Measurements from ENCODE around the gene HOXD4.
A peak's percentile ranks its signal among the peaks of the same experiment; 100 is the strongest.

HOXD4 gene

GRCh38 chr2:176126929-176127773 is 24.2 kb upstream of the HOXD4 start:
- DNase-seq (ENCODE audit: low spot score) = peak; percentile 66

- DNase-seq (ENCODE audit: low spot score) = no peak
Observed at GRCh38 chr2:176127774-176128072, 23.6 kb upstream of the HOXD4 start.

- DNase-seq (ENCODE audit: low spot score) = peak; percentile 54
Observed at GRCh38 chr2:176128172-176128981, 23.0 kb upstream of the HOXD4 start.

- DNase-seq (ENCODE audit: low spot score) = peak; percentile 87
Observed at GRCh38 chr2:176128982-176129796, 22.2 kb upstream of the HOXD4 start, which contains the start of gene HOXD8. Gene HOXD8 (plus strand): TSS chr2:176129705. CDS start chr2:176130367, 662 bp downstream.

- DNase-seq (ENCODE audit: low spot score) = no peak
Observed at GRCh38 chr2:176129813-176130146, 21.6 kb upstream of the HOXD4 start.

GRCh38 chr2:176130147-176130956 is 21.0 kb upstream of the HOXD4 start:
- DNase-seq (ENCODE audit: low spot score) = peak; percentile 67

GRCh38 chr2:176130957-176131847 is 20.1 kb upstream of the HOXD4 start:
- DNase-seq (ENCODE audit: low spot score) = peak; percentile 19

- DNase-seq (ENCODE audit: low spot score) = no peak
Observed at GRCh38 chr2:176131848-176132158, 19.5 kb upstream of the HOXD4 start.

DNA sequence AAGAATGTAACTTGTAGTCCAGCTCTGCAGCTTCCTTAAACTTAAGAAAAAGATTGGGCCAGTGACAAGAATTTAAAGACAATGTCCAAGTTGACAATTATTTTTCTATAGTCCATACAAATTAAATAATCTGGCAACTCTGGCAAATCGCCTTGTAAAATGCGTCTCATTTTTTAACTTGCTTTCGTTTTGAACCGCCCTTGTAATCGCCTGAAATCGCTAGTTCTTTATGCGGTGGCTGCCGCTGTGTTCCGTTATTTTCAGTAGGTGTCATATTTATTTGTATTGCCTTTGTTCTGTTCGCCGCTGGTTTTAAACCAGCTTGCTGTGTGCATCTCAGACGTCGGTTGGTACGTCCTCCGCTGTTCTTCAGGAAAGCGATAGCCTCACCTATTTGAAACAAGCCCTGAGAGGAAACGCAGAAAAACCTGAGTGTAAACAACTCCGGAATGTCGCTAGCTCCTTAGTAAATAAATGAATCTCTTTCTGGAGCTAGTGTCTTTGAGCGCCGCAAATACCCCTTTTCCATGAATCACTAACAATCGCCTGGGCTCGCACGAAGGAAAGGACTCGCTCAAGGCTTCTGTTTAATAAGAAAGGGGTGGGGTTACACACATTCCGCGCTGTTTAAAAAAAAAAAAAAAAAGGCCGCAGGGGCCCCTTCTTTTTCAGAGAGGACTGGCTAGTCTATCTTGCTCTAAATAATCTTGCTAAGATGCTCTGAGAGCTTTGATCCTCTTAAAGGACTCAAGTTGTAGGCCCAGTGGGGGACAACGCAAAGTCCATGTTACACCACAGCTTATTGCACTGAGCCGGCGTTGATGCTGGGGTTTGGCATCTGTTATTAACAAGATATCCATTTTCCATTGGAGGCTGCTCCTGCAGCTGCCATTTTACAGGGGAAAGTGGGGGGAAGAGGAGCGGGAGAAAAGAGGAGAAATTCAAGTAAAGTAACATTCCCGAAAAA is 18.9 kb upstream of the HOXD4 start:
- DNase-seq (ENCODE audit: low spot score) = peak; percentile 69

DNA sequence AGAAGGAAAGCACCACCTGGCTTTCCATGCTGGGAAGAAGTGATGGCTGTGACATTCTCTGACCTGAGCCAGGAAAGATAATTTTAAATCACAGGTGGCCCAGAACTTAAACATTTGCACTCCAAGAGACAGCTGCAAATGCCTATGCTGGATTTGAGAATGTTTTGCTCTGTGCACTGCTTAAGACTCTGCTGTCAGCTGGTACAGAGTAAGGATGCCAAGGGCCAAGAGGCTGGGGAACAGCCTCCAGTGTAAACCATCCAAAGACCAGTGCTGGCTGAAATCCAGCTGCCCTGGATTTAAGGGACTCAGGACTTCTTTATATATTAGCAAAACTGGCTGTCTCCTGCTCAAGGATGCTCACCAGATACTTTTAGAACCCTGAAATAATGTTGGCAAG is 18.0 kb upstream of the HOXD4 start:
- no peak for DNase-seq (ENCODE audit: low spot score)

DNA sequence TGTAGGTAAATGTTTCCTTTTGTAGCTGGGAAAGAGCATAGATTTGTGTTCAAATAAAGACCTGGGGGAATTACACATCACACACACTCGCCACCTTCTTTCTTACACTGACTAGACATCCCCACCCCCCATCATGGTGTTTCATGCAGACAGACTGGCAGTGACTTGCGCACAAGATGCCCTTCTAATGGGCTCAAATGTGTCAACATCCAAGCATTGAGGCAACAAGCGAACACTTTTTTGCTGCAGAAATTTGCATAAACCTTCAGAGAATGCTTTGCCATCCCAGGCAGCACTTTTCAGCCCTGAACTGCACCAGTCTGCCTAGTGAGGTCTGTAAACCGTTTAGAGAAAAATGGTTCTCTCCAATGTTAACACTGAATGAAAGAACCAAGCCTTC is 17.3 kb upstream of the HOXD4 start:
- DNase-seq (ENCODE audit: low spot score) = peak; percentile 35

DNA sequence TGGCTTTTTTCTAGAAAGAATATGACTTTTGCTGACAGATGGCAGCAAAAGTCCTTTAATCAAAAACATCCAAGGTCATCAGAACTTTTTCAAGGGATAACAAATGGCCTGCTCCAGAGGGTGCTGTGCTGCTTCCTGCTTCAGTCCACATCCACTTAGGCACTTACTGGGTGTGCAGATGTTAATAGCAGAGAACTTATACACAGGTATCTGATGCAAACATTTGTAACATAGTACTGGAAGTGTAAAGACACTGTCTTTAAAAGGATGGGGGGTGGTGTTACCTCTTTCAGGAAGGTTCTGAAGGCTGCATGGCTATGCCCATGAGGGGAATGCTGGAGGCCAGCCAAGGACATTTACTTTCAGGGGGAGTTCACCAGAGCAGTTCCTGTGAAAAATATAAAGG is 16.3 kb upstream of the HOXD4 start:
- peak; percentile 34 for DNase-seq (ENCODE audit: low spot score)

DNA sequence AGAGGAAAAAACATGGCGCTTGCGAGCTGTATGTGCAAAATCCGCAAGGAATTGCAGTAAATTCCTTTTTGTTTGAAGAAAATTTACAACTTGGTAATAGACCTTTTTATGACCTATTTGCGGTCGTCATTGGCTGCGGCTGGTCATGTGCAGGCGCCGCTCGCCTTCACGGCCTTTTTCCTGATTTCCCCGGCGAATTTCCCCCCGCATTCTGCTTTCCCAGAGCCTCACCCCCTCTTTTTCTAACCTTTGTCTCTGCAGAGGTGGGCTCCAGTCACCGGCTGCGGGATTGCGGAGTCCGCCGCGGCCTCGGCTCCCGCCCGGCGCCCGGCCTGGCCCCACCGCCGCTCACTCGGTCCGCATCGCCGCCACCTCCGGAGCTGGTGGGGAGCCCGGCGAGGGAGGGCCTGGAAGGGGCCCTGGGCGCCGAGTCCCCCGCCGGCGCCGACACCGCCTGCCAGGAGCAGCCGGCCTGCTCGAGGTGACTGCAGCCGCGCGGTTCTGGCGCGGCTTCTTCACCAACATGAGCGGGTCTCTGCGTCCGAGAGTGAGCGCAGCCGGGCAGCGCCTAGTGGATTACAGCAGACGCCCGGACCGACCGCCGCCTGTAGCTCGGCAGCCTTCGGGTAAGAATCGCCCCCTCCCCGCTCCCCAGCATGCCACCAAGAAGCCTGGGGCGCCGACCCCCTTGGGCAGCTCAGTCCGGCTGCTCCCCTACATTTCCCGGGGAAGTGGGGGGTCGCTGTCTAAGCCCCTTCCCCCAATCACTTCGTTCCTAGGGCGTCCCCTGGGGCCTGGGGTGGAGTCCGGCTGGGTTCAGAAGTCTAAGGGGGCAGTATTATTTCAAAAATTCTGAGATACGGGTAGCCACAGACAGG is 14.7 kb upstream of the HOXD4 start:
- peak; percentile 54 for DNase-seq (ENCODE audit: low spot score)

GRCh38 chr2:176137252-176137580 is 14.1 kb upstream of the HOXD4 start:
- no peak for DNase-seq (ENCODE audit: low spot score)

DNA sequence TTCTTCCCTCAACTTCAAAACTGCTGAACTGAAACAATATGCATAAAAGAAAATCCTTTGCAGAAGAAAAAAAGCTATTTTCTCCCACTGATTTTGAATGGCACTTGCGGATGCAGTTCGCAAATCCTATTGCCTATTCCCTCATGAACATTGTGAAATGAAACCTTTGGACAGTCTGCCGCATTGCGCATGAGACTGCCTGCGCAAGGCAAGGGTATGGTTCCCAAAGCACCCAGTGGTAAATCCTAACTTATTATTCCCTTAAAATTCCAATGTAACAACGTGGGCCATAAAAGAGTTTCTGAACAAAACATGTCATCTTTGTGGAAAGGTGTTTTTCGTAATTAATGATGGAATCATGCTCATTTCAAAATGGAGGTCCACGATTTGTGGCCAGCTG is 13.4 kb upstream of the HOXD4 start:
- no peak for DNase-seq (ENCODE audit: low spot score)

- DNase-seq (ENCODE audit: low spot score) = no peak
Observed at GRCh38 chr2:176138526-176138922, 12.8 kb upstream of the HOXD4 start.

- DNase-seq (ENCODE audit: low spot score) = no peak
Observed at GRCh38 chr2:176138923-176139660, 12.3 kb upstream of the HOXD4 start.
